Stimulated activated CD8-positive, alpha-beta memory T cell treated with anti-CD3 and anti-CD28 coated beads, Interleukin-4, amount 100 ng/mL, for 24 hours (primary cell): Measurements from ENCODE around the gene ZNF765.
"Not testable (repeated sequence)": the region's sequence is repeated elsewhere in the genome, so short reads cannot be mapped to it uniquely, and the experiment has no call there.

ENCODE experiments used
- DNase-seq: peaks from one replicate; pipeline ENCODE4 v3.0.0-alpha.2; 2020; ENCODE audit warnings: low read depth

The ZNF765 gene

GRCh38 chr19:53394974-53395839 is at the start of gene ZNF765:
TSS of gene ZNF765 (plus strand) at chr19:53395149. CDS start at chr19:53398016, 2,867 bp downstream.
- peak; percentile 96 for DNase-seq

- no peak for DNase-seq
Measured at GRCh38 chr19:53355739-53356138, 39.2 kb upstream of the ZNF765 start.

- DNase-seq: no peak
Measured at GRCh38 chr19:53357821-53358581, 36.9 kb upstream of the ZNF765 start.

GRCh38 chr19:53360056-53360455 is 34.9 kb upstream of the ZNF765 start:
- not testable (repeated sequence) for DNase-seq

- DNase-seq: peak; percentile 96
Measured at GRCh38 chr19:53365134-53365898, 29.6 kb upstream of the ZNF765 start, which contains the start of gene ZNF525. TSS of gene ZNF525 (plus strand) at chr19:53365705. CDS start at chr19:53372282, 6,577 bp downstream.

GRCh38 chr19:53365899-53366493 is 29.0 kb upstream of the ZNF765 start:
- peak; percentile 19 for DNase-seq

- DNase-seq: no peak
Measured at GRCh38 chr19:53372196-53372595, 22.8 kb upstream of the ZNF765 start.

DNA sequence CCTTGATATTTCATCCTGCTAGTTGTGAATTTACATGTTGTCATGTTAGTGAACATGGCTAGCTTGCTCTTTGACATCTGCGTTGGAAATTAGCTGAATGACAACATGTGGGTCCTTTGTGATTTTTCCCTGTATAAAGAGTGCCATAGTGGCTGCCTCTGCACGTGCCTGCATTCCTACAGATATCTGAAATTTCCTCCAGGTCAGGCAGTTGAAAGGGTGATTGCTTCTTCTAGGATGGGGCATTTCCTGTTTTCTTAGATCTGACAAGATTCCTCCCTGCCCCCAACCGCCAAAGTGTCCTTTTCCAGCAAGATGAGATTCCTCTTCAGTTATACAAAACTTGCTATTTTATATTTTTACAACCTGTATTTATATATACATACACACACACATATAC is 20.7 kb upstream of the ZNF765 start:
- DNase-seq: no peak

GRCh38 chr19:53374743-53375142 is 20.2 kb upstream of the ZNF765 start:
- DNase-seq: no peak

DNA sequence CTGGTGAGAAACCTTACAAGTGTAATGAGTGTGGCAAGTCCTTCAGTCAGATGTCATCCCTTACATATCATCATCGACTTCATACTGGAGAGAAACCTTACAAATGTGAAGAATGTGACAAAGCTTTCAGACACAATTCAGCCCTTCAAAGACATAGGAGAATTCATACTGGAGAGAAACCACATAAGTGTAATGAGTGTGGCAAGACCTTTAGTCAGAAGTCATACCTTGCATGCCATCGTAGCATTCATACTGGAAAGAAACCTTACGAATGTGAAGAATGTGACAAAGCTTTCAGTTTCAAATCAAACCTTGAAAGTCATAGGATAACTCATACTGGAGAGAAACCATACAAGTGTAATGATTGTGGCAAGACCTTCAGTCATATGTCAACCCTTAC is 13.6 kb upstream of the ZNF765 start:
- no peak for DNase-seq

- no peak for DNase-seq
Measured at GRCh38 chr19:53388168-53388567, 6.8 kb upstream of the ZNF765 start.

DNA sequence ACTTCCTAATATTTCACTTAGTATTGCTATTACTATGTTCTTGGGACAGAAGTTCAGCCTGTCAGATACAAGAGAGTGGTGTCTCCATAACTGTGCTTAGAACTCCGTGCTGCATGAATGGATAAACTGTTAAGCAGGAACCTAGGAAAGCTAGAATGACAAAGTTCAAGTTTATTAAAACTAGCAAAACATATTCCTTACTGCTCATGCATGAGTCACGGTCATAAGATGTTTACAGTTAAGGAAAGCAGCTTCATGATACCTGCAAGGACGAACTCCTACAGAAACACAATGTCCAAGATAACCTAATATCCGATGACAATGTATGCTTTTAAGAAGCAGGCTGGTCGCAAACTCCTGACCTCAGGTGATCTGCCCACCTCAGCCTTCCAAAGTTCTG is 6.0 kb upstream of the ZNF765 start:
- no peak for DNase-seq

- no peak for DNase-seq
Measured at GRCh38 chr19:53389571-53389970, 5.4 kb upstream of the ZNF765 start.

GRCh38 chr19:53389978-53390377 is 5.0 kb upstream of the ZNF765 start:
- DNase-seq: no peak

GRCh38 chr19:53394522-53394973 is 401 bp upstream of the ZNF765 start:
- no peak for DNase-seq

DNA sequence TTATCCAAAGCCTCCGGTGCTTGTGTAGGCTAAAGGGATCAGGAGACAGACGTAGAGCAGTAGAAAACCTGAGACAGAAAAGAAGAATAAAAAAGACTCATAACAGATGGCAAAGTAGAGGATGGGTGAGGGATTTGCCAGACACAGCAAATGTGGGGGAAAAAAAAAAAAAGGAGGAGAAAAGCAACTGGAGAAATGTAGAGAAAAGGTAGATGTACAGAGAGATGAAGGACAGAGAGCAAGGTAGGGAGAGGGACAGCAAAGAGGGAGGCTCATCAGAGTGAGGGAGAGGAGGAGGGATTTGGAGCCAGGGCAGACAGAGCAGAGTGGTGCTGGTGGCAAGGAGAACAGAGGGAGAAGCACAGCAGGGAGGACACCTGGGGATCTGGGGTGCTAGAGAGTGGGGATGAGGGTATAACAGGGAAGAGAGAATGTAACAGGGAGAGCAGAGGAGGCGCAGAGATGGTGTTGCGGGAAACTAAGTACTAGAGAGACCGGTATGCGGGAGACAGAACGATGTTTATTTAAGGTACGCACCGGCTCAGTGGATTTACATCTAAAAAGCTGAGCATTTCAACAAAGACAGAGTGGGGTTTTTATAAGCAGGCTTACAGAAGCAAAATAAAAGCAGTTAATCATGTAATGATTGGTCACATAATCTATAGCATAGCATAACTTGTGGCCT is 1.0 kb downstream of the ZNF765 start:
- not testable (repeated sequence) for DNase-seq

DNA sequence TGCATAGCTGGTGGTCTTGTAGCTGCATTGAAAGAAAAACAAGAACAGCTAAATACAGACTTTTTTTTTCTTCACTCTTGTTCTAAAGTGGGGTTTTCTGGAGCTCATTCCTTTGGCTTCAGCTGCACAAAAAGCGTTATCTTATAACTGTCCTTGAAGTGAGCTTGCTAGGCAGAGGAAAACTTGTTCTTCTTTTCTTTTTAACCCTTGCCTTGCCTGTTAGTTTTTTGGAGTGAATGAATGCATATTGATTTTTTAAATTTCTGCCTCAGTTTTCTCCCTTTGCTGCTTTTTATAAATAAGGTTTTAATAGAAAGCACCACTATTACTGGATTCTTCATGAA is 1.5 kb downstream of the ZNF765 start:
- no peak for DNase-seq

GRCh38 chr19:53397918-53398317 is 3.0 kb downstream of the ZNF765 start:
- DNase-seq: not testable (repeated sequence)

DNA sequence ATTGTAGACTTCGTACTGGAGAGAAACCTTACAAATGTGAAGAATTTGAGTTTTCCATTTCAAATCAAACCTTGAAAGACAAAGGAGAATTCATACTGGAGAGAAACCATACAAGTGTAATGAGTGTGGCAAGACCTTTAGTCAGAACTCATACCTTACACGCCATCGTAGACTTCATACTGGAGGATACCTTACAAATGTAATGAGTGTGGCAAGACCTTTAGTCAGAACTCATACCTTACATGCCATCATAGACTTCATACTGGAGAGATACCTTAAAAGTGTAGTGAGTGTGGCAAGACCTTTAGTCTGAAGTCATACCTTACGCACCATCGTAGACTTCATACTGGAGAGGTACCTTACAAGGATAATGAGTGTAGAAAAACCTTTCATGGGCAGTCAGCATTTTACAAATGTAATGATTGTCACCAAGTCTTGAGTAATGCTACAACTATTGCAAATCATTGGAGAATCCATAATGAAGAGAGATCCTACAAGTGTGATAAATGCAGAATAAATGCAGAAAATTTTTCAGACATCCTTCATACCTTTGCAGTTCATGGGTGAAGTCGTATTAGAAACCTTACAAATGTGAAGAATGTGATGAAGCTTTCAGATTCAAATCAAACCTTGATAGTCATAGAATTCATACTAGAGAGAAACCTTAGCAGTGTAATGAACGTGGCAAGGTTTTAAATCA is 14.7 kb downstream of the ZNF765 start:
- DNase-seq: no peak

- DNase-seq: not testable (repeated sequence)
Measured at GRCh38 chr19:53420520-53421315, 25.8 kb downstream of the ZNF765 start.
